ENCODE results near the gene DTWD2. TPM values are rescaled to one million over a fixed set of nuclear protein-coding genes. Genes with fewer than 3 reads are reported as not detected.
"Not testable (repeated sequence)": the region's sequence is repeated elsewhere in the genome, so short reads cannot be mapped to it uniquely, and the experiment has no call there.

DTWD2 gene
- total RNA-seq, 1 experiment from 2014 or later = 8.3 TPM

- no peaks in the 10 kb centered on the region for H3K36me3 ChIP-seq
- no peak overlapping the region for H3K4me3 ChIP-seq
- no peaks in the 10 kb centered on the region for H3K9me3 ChIP-seq
- no peak for DNase-seq
- H3K27me3 ChIP-seq = no peaks in the 10 kb centered on the region
Observed at GRCh38 chr5:119016125-119016774, 27.9 kb upstream of the DTWD2 start.

GRCh38 chr5:119011186-119011585 is 22.8 kb upstream of the DTWD2 start:
- Histone ChIP-seq H3K9me3 (no peaks in the 10 kb centered on the region), H3K27me3 (no peaks in the 10 kb centered on the region)
- no peak for DNase-seq

DNA sequence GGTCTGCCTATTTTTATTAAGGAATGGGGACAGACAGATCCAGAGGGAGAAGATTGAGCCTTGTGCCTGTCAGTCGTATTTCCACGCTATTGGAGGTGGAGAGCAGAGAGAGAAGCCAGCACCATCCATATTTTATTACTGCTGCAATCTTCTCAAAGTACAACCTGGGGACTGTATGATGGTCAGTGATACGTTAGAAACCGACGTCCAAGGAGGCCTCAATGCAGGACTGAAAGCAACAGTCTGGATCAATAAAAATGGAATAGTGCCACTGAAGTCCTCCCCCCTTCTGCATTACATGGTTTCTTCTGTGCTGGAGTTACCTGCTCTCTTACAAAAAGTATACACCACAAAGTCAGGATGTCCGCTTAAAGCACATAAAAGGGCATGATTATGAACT is 21.9 kb upstream of the DTWD2 start:
- H3K4me3 ChIP-seq = no peak overlapping the region
- H3K9me3 ChIP-seq = no peaks in the 10 kb centered on the region
- H3K36me3 ChIP-seq = no peaks in the 10 kb centered on the region
- H3K27me3 ChIP-seq = no peaks in the 10 kb centered on the region
- no peak for DNase-seq

More at GRCh38 chr5:119011186-119011585, 22.8 kb upstream of the DTWD2 start:
- Histone ChIP-seq H3K36me3 (no peaks in the 10 kb centered on the region), H3K4me3 (no peak overlapping the region)

- H3K4me3 ChIP-seq = no peak overlapping the region
- DNase-seq = no peak
- 0 out of 2 replicates have a peak, but pooled peaks cover 4% of the 10 kb centered on the region for H3K27me3 ChIP-seq
- H3K9me3 ChIP-seq = no peaks in the 10 kb centered on the region
- H3K36me3 ChIP-seq = no peaks in the 10 kb centered on the region
Observed at GRCh38 chr5:119009131-119009530, 20.8 kb upstream of the DTWD2 start.

- Histone ChIP-seq H3K27me3 (0 out of 2 replicates have a peak, but pooled peaks cover 7% of the 10 kb centered on the region), H3K4me3 (no peak overlapping the region), H3K36me3 (no peaks in the 10 kb centered on the region), H3K9me3 (no peaks in the 10 kb centered on the region)
- no peak for DNase-seq
Observed at GRCh38 chr5:118999696-119000095, 11.3 kb upstream of the DTWD2 start.

DNA sequence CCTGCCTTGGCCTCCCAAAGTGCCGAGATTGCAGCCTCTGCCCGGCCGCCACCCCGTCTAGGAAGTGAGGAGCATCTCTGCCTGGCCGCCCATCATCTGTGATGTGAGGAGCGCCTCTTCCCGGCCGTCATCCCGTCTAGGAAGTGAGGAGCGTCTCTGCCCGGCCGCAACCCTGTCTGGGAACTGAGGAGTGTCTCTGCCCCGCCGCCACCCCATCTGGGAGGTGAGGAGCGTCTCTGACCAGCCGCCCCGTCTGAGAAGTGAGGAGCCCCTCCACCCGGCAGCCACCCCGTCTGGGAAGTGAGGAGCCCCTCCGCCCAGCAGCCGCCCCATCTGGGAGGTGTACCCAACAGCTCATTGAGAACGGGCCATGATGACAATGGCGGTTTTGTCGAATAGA is 10.5 kb upstream of the DTWD2 start:
- not testable (repeated sequence) for DNase-seq, H3K27me3 ChIP-seq, H3K9me3 ChIP-seq, H3K36me3 ChIP-seq, H3K4me3 ChIP-seq

DNA sequence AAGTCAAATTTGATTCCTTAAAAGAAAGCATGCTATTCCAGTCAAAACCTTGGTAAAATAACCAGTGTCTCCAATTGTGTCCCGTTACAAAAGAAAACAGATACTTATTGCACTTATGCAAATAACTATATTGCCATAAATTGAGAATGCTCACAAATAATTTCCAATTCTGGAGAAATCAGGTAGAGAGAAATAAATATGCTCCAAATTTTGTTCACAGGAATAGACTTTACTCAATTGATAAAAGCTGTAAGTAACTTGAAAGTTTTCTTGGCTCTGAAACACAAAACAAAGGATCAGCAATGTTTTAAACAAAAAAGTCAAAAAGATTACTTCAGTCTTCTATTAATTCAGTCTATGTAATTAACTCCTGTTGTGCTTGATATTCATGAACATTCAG is 7.8 kb upstream of the DTWD2 start:
- Histone ChIP-seq H3K9me3 (peaks cover 7% of the 10 kb centered on the region; the same call in 1 of the 2 replicates), H3K4me3 (no peak overlapping the region), H3K36me3 (no peaks in the 10 kb centered on the region), H3K27me3 (0 out of 2 replicates have a peak, but pooled peaks cover 3% of the 10 kb centered on the region)
- no peak for DNase-seq

GRCh38 chr5:118994595-118994994 is 6.2 kb upstream of the DTWD2 start:
- no peaks in the 10 kb centered on the region for H3K36me3 ChIP-seq
- H3K9me3 ChIP-seq = peaks cover 7% of the 10 kb centered on the region; the same call in 1 of the 2 replicates
- H3K27me3 ChIP-seq = 0 out of 2 replicates have a peak, but pooled peaks cover 3% of the 10 kb centered on the region
- H3K4me3 ChIP-seq = no peak overlapping the region
- DNase-seq = no peak

GRCh38 chr5:118993118-118993517 is 4.8 kb upstream of the DTWD2 start:
- DNase-seq, H3K9me3 ChIP-seq, H3K27me3 ChIP-seq, H3K4me3 ChIP-seq, H3K36me3 ChIP-seq: not testable (repeated sequence)

- not testable (repeated sequence) for H3K36me3 ChIP-seq, H3K27me3 ChIP-seq, H3K9me3 ChIP-seq, H3K4me3 ChIP-seq, DNase-seq
Observed at GRCh38 chr5:118992055-118992454, 3.7 kb upstream of the DTWD2 start.

GRCh38 chr5:118990582-118990981 is 2.2 kb upstream of the DTWD2 start:
- no peak for DNase-seq
- H3K27me3 ChIP-seq = 0 out of 2 replicates have a peak, but pooled peaks cover 3% of the 10 kb centered on the region
- no peak overlapping the region for H3K4me3 ChIP-seq
- H3K9me3 ChIP-seq = peaks cover 7% of the 10 kb centered on the region; the same call in 1 of the 2 replicates
- no peaks in the 10 kb centered on the region for H3K36me3 ChIP-seq

GRCh38 chr5:118989816-118990215 is 1.5 kb upstream of the DTWD2 start:
- Histone ChIP-seq H3K4me3 (no peak overlapping the region), H3K9me3 (peaks cover 7% of the 10 kb centered on the region; the same call in 1 of the 2 replicates), H3K27me3 (no peaks in the 10 kb centered on the region), H3K36me3 (no peaks in the 10 kb centered on the region)
- DNase-seq = no peak

- Histone ChIP-seq H3K36me3 (no peaks in the 10 kb centered on the region), H3K27me3 (no peaks in the 10 kb centered on the region), H3K9me3 (peaks cover 7% of the 10 kb centered on the region; the same call in 1 of the 2 replicates), H3K4me3 (peak overlapping the region; percentile 80)
- DNase-seq = no peak
Observed at GRCh38 chr5:118988866-118989180, 476 bp upstream of the DTWD2 start.

GRCh38 chr5:118984602-118985001 is 3.7 kb downstream of the DTWD2 start:
- no peak for DNase-seq
- Histone ChIP-seq H3K27me3 (no peaks in the 10 kb centered on the region), H3K36me3 (no peaks in the 10 kb centered on the region), H3K9me3 (no peaks in the 10 kb centered on the region), H3K4me3 (no peak overlapping the region)

GRCh38 chr5:118981783-118982182 is 6.6 kb downstream of the DTWD2 start:
- H3K9me3 ChIP-seq = 0 out of 2 replicates have a peak, but pooled peaks cover 4% of the 10 kb centered on the region
- no peaks in the 10 kb centered on the region for H3K27me3 ChIP-seq
- H3K4me3 ChIP-seq = no peak overlapping the region
- H3K36me3 ChIP-seq = no peaks in the 10 kb centered on the region
- DNase-seq = no peak

DNA sequence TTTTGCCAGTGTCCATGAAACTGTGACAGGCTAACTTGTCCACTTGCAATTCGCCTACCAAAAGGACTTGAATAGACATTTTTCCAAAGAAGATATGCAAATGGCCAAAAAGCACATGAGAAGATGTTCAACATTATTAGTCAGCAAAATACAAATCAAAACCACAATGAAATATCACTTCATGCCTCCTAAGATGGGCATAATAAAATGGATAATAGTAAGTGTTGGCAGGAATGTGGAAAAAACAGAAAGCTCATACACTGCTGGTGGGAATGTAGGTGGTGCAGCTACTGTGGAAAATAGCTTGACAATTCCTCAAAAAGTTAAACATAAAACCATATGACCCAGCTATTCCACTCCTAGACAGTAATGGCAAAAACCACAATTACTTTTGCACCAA is 7.9 kb downstream of the DTWD2 start:
- Histone ChIP-seq H3K4me3 (no peak overlapping the region), H3K9me3 (peaks cover 4% of the 10 kb centered on the region; the same call in 1 of the 2 replicates), H3K36me3 (no peaks in the 10 kb centered on the region), H3K27me3 (no peaks in the 10 kb centered on the region)
- DNase-seq = no peak

- no peak for DNase-seq
- Histone ChIP-seq H3K27me3 (no peaks in the 10 kb centered on the region), H3K36me3 (no peaks in the 10 kb centered on the region), H3K4me3 (no peak overlapping the region), H3K9me3 (peaks cover 4% of the 10 kb centered on the region; the same call in 1 of the 2 replicates)
Observed at GRCh38 chr5:118980017-118980416, 8.3 kb downstream of the DTWD2 start.

- not testable (repeated sequence) for H3K9me3 ChIP-seq, DNase-seq, H3K36me3 ChIP-seq, H3K27me3 ChIP-seq, H3K4me3 ChIP-seq
Observed at GRCh38 chr5:118973779-118974445, 14.4 kb downstream of the DTWD2 start.

All from MG63 (cell line).